GM18867 (cell line): ENCODE results near the gene CGAS.
A peak's percentile ranks its signal among the peaks of the same experiment; 100 is the strongest.
"Not testable (repeated sequence)": the region's sequence is repeated elsewhere in the genome, so short reads cannot be mapped to it uniquely, and the experiment has no call there.

ENCODE experiments used
- ATAC-seq: cut with Tn5 transposase; IDR thresholded peaks from one replicate; pipeline ENCODE4 v1.9.1; 2021; ENCODE audit warnings: mild to moderate bottlenecking, moderate library complexity; ENCODE audit not compliant: unreplicated experiment

The CGAS gene

DNA sequence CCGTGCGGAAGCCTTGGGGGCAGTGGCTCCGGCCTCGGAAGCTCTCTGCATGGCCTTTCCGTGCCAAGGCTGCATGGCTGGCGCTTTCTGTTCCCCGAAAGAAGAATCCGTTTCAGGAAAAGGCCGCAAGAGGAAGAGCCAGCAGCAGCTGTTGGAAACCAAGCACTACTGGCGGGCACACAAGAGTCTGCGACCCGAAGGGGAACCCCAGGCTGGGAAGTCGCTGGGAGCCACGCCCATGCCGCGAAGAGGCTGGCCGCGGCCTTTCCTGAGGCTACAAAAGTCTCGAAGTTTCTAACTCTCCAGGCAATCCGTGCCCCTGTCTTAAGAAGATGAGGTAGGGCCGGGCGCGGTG lies at the start of gene CGAS:
Gene CGAS, minus strand, starts transcription at position 191 of the 355 bp plus-strand sequence. Its CDS starts 116 bp downstream, at position 75.
- ATAC-seq, result peak; percentile 72

DNA sequence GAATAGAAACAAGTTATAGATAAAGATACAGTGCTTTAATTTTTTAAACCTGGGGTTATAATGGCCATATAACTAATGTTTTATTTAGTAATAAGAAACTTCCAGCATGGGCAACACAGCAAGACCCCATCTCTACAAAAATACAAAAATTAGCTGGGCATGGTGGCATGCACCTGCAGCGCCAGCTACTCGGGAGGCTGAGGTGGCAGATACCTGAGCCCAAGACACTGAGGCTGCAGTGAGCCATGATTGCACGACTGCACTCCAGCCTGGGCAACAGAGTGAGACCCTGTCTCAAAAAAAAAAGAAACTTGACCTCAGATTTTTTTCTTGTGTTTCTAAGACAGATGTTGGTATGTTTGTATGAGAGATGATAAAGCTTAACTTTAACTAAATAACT lies 45.8 kb upstream of the CGAS start:
- no peak for ATAC-seq

DNA sequence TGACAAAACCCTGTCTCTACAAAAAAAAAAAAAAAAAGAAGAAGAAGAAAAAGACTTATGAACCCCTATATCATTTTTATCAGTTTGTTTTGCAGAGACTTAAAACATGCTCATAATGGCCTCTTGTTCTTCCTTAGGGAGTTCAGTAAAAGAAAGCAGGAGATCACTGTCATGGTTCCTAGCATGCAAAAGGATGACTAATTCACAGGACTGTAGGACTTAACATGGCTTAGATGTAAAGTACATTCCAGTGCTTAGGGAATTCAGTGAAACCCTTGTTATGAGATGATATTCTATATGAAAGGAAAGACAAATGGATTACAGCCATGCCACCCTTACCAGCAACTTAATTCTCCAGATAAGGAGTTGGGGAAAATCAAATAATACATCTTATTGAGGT lies 39.3 kb upstream of the CGAS start:
- no peak for ATAC-seq

DNA sequence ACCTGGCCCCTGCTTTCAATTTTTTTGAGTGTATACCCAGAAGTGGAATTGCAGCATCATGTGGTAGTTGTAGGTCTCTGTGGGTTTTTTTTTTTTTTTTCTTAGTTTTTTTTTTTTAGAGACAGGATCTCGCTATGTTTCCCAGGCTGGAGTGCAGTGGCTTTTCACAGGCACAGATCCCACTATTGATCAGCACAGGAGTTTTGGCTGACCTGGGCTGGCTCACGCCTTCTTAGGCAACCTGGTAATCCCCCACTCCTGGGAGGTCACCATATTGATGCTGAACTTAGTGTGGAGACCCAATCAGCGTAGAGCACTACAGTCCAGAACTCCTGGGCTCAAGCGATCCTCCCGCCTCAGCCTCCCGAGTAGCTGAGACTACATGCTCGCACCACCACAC lies 35.4 kb upstream of the CGAS start:
- no peak for ATAC-seq

DNA sequence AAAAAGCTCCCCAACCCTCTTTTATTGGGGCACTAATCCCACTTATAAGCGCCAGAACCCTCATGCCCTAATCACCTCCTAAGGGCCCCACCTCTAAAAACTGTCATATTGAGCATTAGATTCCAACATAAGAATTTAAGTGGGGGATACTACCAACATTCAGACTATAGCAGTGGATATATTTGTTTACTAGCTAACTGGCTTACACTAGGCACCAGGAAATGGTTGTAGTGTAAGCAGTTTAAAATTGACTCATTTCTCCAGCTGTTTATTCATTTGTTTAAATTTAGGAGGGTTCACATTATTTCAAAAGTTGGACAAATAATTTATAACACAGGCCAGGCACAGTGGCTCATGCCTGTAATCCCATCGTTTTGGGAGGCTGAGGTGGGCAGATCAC lies 32.3 kb upstream of the CGAS start:
- ATAC-seq, result no peak

DNA sequence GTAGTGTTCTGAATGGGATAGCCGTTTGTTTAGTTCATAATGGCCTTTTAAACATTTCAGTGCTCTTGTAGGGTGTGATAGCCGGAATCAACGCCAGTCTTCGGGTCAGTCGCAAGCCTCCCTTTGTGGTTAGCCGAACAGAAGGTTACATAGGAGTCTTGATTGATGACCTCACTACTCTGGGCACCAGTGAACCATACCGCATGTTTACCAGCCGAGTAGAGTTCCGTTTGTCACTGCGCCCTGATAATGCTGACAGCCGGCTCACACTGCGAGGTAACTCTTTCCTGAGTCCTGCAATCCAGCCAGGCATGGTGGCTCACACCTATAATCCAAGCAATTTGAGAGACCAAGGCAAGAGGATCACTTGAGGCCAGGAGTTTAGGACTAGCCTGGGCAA lies 29.9 kb upstream of the CGAS start:
- no peak for ATAC-seq

DNA sequence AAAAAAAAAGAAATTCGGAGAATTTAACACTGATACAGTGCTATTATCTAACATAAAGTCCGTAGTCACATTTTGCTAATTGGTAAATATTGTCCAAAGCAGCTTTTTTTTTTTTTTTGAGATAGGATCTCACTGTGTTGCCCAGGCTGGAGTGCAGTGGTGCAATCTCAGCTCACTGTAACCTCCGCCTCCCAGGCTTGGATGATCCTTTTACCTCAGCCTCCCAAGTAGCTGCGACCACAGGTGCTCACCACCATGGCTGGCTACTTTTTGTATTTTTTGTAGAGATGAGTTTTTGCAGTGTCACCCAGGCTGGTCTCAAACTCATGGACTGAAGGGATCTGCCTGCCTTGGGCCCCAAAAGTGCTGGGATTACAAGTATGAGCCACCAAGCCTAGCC lies 25.3 kb upstream of the CGAS start:
- ATAC-seq, result no peak

DNA sequence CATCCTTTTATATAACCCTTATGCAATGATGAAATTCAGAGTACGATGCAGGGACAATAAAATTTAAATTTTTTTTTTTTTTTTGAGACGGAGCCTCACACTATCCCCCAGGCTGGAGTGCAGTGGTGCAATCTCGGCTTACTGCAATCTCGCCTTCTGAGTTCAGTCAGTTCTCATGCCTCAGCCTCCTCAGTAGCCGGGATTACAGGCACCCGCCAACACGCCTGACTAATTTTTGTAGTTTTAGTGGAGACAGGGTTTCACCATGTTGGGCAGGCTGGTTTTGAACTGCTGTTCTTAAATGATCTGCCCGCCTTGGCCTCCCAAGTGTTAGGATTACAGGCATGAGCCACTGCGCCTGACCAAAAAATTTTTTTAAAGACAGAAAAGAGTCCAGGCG lies 24.6 kb upstream of the CGAS start:
- no peak for ATAC-seq

DNA sequence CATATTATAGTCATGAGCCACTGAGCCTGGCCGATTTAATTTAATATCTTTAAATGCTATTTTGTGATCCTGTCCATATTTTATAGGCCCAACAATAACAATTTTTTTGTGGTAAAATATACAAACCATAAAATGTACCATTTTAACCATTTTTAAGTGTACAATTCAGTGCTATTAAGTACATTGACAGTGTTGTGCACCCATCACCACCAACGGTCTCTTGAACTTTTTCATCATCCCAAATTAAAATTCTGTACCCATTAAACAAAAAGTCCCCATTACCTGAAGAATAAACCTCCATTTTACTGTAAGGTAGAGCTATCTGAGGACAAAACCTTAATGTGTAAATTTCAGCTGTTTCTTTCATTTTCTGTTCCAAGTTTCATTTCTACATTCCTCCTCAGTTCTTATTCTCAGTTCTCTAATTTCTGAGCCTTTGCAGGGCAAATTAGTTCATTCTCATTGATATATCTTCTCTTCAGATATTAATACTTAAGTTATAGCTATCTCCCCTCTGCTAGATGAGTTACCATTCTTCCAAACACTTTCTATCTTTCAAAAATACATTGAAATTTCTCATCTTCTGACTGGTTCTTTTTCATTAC lies 19.7 kb upstream of the CGAS start:
- ATAC-seq, result peak; percentile 91

DNA sequence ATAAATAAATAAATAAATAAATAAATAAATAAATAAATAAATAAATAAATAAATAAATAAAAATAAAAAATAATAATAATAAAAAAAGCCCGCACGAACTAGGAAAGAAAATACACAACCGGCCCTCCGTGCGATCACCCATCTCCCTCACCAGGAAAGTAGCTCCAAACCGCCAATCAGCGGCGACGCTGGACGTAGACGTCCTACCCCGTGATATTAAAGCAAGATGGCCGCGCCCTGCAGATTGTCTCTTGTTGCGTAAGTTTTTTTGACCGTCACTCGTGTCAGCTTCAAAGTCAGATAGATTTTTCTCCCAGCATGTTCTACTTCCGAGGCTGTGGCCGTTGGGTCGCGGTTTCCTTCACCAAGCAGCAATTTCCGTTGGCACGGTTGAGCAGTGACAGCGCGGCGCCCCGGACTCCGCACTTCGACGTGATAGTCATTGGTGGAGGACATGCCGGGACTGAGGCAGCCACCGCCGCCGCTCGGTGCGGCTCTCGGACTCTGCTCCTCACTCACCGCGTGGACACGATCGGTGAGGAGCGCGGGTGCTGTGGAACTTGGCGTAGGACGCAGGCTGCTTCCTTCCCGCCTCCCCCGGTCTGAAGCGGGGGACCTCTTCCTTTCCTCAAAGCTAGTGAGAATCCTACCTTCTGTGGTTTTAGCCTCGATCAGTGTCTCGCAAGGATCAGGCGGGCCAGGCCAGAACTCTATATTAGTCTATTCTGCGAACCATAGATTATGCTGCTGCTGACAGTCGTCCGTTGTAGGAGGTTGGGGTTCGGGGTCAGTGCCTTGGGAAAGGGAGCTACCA lies 9.6 kb upstream of the CGAS start, which contains the start of gene MTO1:
Gene MTO1, plus strand, starts transcription at position 201 of the 814 bp plus-strand sequence. Its CDS starts 118 bp downstream, at position 319.
- ATAC-seq, result peak; percentile 95

DNA sequence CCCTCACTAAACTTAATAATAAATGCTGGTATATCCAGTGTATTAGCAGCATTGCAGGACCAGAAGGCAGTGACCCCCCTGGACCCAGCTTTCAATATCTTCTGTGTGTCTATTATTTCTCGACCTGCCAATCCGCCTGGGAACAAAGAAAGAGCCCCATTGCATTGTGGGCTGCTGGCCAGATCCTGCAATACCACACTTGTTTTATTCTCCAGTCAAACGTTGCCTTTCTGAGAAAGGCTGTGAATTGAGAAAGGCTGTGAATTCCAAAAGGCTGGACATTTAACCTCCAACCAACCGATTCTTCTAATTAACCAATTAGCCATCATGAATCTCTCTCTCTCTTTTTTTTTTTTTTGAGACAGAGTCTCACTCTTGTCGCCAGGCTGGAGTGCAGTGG lies 8.0 kb upstream of the CGAS start:
- ATAC-seq, result no peak

DNA sequence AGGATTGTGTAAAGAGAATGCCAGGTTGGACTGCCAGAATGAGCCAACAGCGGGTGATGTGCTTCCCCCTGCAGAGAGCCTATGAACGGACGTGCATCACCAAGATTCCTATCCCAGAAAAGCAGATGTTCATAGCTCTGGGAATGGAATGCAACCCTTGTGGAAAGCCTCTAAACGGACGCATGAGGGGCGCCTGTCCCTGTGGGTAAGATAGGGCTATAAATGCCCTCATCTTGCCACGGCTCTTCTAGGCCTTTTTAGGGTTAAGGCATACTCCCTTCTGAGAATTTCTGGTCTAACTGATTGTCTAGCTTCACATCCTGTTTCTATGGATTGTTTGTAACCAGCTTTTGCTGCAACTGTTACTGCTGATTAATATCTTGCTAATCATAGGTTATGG lies 7.4 kb upstream of the CGAS start:
- not testable (repeated sequence) for ATAC-seq

DNA sequence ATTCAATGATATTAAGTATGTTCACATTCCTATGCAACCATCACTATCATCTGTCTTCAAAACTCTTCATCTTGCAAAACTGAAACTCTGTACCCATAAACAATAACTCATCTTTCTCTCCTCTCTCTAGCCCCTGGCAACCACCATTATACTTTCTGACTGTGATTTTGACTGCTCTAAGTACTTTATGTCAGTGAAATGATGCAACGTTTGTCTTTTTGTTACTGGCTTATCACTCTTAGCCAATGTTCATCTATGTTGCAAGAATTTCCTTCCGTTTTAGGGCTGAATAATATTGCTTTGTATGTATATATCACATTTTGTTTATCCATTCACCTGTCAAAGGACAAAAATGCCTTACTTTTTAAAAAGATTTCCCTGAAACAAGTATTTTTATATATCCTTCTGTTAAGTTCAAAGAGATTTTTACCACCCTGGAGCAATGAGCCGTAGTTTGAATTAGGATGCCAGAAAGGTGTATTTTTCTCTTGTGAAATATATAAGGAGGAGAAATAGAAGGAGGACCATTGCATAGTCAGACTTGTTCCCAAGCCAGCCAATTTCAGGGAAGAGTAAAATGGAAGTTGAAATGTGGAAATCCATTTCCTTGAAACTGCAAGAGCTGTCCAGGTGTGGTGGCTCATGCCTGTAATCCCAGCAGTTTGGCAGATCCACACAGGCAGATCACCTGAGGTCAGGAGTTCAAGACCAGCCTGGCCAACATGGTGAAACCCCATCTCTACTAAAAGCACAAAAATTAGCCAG lies 4.0 kb upstream of the CGAS start:
- ATAC-seq, result no peak

DNA sequence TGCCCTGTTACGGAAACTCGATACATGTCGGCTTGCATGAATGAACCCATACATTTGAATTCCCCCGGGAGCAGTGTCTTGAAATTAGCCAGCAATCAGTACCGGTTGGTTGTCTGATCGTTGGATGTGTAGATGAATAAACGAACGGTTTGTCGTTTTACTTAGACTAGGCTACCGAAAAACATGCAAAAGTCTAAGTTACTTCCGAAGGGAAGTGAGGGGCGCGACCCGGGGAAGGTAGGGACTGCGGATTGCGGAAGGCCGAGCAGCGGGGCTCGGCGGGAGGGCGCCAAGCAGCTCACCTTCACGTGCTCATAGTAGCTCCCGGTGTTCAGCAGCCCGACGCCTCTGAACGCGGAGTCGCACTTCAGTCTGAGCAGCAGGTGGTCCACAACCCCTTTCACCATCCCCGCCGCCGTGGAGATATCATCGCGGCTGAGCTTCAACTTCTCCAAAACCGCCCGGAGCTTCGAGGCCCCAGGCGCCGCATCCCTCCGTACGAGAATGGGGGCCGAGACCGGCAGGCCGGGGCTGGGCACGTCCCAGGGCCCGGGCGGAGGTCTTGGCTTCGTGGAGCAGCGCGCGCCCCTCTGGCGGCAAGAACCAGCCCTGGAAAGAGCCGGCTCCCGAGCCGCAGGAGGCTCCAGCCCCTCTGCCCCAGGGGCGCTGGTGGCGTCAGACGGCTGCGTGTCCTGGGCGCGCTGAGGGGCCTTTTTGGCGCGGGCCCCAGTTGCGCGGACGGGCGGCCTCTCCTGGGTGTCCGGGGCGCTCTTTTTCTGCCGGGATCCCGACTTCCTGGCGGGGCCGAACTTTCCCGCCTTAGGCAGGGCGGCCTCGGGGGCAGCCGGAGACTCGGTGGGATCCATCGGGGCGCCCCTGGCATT lies 632 bp downstream of the CGAS start:
- peak; percentile 50 for ATAC-seq

DNA sequence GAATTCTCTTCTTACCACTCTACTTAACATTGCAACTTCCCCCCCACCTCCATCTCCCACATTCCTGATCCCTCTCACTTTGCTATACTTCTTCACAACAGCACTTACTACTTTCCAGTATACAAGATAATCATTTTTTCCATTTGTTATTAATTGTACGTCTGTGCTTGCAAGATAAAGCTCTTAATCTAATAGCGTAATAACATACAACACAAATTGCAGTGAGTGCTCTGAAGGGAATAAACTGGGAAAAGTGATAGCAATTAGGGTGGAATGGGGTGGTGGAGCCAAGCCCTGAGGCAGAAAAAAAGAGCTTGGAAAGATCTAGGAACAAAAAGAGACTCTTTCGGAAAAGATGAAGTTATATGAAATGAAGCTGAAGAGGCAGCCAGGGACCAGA lies 8.5 kb downstream of the CGAS start:
- no peak for ATAC-seq

DNA sequence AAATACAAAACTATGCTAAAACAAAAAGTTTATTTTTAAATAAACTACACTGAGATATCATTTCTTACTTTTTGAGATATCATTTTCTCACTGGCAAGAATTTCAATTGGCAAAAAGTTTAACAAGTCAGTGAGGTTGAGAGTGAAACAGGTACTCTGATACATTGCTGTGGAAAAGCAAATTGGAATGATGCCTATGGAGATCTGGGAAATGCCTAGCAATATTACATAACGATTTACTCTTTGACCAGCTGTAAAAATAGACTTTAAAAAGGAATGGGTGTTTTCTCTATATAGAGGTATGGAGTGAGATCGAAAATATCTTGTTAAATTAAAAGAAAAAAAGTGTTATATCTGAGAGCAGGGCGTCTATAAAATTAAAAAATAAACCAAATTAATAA lies 16.9 kb downstream of the CGAS start:
- no peak for ATAC-seq

DNA sequence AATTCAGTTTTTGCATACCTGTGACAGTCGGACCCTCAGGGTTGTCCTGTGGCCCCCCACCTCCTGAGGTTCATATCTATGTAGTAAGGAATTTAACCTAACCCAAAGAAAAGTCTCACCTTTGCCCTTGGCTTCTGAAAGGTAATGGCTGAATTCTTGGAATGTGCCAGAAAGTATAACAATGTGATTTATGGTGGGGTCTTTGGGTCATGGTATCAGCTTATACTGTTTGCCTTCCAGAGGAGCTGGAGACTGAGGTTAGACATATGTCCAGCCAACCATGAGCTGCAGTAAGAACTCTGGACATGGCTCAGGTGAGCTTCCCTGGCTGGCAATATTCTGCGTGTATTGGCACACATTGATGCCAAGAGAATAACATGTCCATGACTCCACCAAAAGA lies 30.6 kb downstream of the CGAS start:
- no peak for ATAC-seq

DNA sequence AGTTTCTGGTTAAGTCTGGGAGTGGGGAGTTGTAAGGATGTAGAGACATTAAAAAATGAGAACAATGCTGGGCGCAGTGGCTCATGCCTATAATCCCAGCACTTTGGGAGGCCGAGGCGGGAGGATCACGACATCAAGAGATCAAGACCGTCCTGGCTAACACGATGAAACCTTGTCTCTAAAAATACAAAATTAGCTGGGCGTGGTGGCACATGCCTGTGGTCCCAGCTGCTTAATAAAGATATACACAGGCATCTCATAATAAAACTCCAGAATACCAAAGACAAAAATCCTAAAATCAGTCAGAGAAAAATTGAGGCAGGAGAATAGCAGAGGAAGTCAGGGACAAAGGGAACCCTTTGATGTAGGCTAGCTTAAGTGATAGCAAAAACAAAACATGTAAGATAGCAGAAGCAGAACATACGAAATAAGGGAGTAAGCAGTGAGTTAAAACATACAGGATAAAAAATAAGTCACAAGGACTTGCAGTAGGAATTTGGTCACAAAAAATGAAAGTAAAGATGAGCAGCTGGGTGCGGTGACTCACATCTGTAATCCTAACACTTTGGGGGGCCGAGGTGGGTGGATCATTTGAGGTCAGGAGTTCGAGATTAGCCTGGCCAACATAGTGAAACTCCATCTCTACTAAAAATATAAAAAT lies 33.9 kb downstream of the CGAS start:
- no peak for ATAC-seq

DNA sequence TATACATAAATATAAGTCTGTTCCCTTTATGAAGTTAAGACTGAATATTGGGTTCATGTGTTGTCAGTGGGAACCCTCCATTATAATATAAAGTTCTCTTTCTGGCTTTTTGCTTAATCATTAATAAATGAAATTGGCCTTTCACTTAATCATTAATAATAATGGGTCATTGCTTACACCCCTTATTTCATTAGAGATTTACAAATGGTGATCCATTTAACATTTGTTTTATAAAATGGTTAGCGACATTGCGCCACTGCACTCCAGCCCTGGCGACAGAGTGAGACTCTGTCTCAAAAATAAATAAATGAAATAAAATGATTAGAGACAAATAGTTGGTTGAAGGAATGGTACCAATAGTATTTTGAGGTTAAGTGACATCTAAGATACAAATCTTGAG lies 39.0 kb downstream of the CGAS start:
- ATAC-seq, result no peak

DNA sequence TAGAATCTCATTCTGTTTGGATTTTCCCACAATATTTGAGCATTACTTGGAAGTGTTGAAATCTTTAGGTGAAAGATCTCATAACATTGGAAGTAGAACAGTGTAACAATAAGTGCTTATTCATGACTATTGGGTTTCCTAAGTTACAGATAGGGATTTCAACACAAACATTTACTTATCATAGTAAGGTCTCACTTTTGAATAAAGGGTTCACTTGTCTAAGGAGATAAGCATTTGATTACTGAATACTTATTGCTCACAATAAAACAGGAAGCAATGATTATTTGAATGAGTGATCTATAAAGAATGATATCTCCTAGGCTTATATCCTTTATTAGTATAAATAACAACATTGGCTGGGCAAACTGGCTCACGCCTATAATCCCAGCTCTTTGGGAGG lies 42.7 kb downstream of the CGAS start:
- no peak for ATAC-seq
